ENCODE results near the gene GRIP2. TPM values are rescaled to one million over a fixed set of nuclear protein-coding genes. Genes with fewer than 3 reads are reported as not detected.

GRIP2 gene
- total RNA-seq, 2 experiments from 2014 or later, result not detected

DNA sequence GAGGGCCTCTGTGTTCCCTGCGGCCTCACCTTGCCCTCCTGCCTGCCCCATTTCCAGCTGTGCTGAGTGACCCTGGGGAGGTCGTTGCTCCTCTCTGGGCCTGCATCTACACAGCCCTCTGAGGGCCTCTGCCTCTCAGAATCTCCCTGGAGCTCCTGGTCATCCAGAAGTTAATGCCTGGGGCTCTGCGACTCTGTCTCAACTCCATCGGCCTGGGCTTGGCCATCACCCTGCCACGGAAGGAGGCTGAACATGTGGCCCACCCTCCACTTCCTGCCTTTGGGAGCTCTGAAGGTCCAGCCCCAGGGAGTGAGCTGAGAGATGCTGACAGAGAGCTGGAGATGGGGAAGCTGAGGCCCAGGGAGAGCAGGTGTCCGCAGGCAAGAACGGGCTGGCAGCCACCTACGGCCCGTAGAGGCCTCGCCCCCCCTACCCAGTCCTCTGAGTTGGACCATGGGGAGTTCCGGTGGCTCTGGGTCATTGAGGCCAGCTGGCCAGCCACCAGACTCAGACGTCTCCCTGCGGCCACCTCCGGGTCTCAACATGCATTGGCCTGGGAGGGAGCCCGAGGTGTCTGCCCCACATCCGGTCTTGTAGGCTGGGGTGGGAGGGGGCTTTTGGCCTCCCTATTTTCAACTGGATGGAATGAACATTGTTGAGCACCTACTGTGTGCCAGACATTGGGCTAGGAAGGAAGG is 34.2 kb downstream of the GRIP2 start:
- intact Hi-C loops (cut with DNase I, micrococcal nuclease), result loop anchor here in 1 of 2 experiments (5.0 kb wide), 1 partner anchor 416 kb away; no protein-coding TSS in a partner anchor
- Histone ChIP-seq H3K4me1 (ENCODE audit: insufficient read depth, low read length) (peaks cover 5% of the 10 kb centered on the region), H3K9me3 (ENCODE audit: control insufficient read depth in 1 of 2, insufficient read depth in 1 of 2, low read length in 2 of 2) (peaks cover 9 to 11% of the 10 kb centered on the region in 2 experiments), H3K4me3 (ENCODE audit: low read length) (no peak overlapping the region), H3K27me3 (ENCODE audit: control insufficient read depth in 1 of 2, insufficient read depth in 2 of 2, low read length in 2 of 2) (no peaks in the 10 kb centered on the region), H3K36me3 (ENCODE audit: insufficient read depth, low read length) (no peaks in the 10 kb centered on the region), H3K27ac (ENCODE audit: low read depth in 1 of 2, low read length in 2 of 2) (no peak overlapping the region)
- H3K36me3 Mint-ChIP-seq (ENCODE audit: low read depth), result no peaks in the 10 kb centered on the region
- POLR2A ChIA-PET, result no interaction called here
- no peak overlapping the region for H3K4me3 Mint-ChIP-seq
- H3K4me1 Mint-ChIP-seq (ENCODE audit: low read depth), result peaks cover 5% of the 10 kb centered on the region
- H3K27me3 Mint-ChIP-seq, result no peaks in the 10 kb centered on the region
- H3K9me3 Mint-ChIP-seq, result peaks cover 7% of the 10 kb centered on the region
- no peak overlapping the region for H3K27ac Mint-ChIP-seq
- ATAC-seq (ENCODE audit: poor library complexity) (no peak), DNase-seq (peak in 1 of 14 experiments; percentile 29)
- no peak for TF ChIP-seq CTCF (IDR thresholded peaks at IDR 0.05)
- CTCF ChIA-PET, result no interaction called here

DNA sequence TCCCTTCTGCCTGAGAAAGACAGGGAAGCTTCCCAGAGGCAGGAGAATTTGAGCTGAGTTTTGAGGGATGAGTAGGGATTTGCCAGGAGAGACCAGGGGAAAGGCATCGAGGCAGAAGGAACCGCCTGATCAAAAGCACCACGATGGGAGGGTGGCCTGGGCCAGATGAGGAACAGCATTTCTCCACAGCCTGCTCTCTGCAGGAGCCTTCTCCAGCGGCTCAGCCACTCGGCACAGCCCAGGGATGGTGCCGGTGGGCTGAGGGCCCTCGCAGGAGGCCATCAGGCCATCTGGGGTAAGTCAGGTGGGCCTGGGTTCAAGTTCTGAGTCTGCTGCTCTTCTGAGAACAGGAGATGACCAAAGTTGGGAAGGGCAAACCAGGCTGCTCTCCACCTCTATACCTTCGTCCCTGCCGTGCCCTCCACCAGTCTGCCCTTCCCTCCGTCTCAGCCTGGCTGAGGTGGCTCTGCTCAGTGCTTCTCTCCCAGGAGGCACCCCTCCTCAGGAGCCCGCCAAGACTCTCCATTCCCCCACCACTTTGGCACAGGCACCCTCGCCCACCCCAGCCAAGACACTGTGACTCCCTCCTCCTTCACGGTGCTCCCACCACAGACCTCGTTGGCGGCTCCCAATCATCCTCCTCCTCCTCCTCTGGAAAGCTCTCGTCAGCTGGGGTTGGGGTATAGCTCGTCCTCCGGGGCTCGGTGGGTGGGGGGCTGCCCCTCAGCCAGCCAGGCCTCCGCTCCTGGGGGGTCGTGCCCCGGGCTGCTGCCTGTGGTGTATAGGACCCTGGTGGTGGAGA is 34.9 kb downstream of the GRIP2 start:
- Histone ChIP-seq H3K4me3 (ENCODE audit: low read length) (no peak overlapping the region), H3K36me3 (ENCODE audit: insufficient read depth, low read length) (no peaks in the 10 kb centered on the region), H3K4me1 (ENCODE audit: insufficient read depth, low read length) (peaks cover 5% of the 10 kb centered on the region), H3K27me3 (ENCODE audit: control insufficient read depth in 1 of 2, insufficient read depth in 2 of 2, low read length in 2 of 2) (no peaks in the 10 kb centered on the region), H3K9me3 (ENCODE audit: control insufficient read depth in 1 of 2, insufficient read depth in 1 of 2, low read length in 2 of 2) (peaks cover 9 to 11% of the 10 kb centered on the region in 2 experiments), H3K27ac (ENCODE audit: low read depth in 1 of 2, low read length in 2 of 2) (no peak overlapping the region)
- TF ChIP-seq CTCF (IDR thresholded peaks at IDR 0.05), result no peak
- intact Hi-C loops (cut with DNase I, micrococcal nuclease), result loop anchor here in 1 of 2 experiments (5.0 kb wide), 1 partner anchor 417 kb away; no protein-coding TSS in a partner anchor
- Mint-ChIP-seq H3K4me1 (ENCODE audit: low read depth) (peaks cover 5% of the 10 kb centered on the region), H3K36me3 (ENCODE audit: low read depth) (no peaks in the 10 kb centered on the region), H3K9me3 (peaks cover 9% of the 10 kb centered on the region), H3K27me3 (no peaks in the 10 kb centered on the region), H3K27ac (no peak overlapping the region), H3K4me3 (no peak overlapping the region)
- POLR2A ChIA-PET, result no interaction called here
- DNase-seq (peak in 1 of 14 experiments; percentile 31), ATAC-seq (ENCODE audit: poor library complexity) (no peak)
- CTCF ChIA-PET, result no interaction called here

DNA sequence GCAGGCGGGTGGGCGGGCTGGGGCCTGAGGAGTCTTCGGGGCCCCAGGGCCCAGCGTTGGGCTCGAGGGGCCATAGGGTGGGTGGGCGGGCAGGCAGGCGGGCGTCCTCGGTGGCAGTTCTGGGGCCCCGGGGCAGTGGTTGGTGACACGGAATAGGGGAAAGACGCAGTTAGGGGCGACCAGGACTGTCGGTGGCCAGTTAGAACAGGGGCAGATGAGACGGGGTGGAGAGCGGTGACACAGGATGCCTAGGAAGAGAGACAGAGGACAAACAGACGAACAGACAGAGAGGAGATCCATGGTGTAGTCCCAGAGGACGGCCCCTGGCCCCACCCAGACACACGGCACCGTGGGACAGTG is 36.5 kb downstream of the GRIP2 start:
- Histone ChIP-seq H3K9me3 (ENCODE audit: control insufficient read depth in 1 of 2, insufficient read depth in 1 of 2, low read length in 2 of 2) (peaks cover 11 to 14% of the 10 kb centered on the region in 2 experiments), H3K27ac (ENCODE audit: low read depth in 1 of 2, low read length in 2 of 2) (no peak overlapping the region), H3K4me1 (ENCODE audit: insufficient read depth, low read length) (peaks cover under 1% of the 10 kb centered on the region), H3K27me3 (ENCODE audit: control insufficient read depth in 1 of 2, insufficient read depth in 2 of 2, low read length in 2 of 2) (no peaks in the 10 kb centered on the region), H3K36me3 (ENCODE audit: insufficient read depth, low read length) (no peaks in the 10 kb centered on the region), H3K4me3 (ENCODE audit: low read length) (no peak overlapping the region)
- intact Hi-C loops (cut with DNase I, micrococcal nuclease), result no loop called here
- H3K4me1 Mint-ChIP-seq (ENCODE audit: low read depth), result peaks cover 5% of the 10 kb centered on the region
- no peaks in the 10 kb centered on the region for H3K36me3 Mint-ChIP-seq (ENCODE audit: low read depth)
- peaks cover 11% of the 10 kb centered on the region for H3K9me3 Mint-ChIP-seq
- no peaks in the 10 kb centered on the region for H3K27me3 Mint-ChIP-seq
- DNase-seq (no peak), ATAC-seq (ENCODE audit: poor library complexity) (no peak)
- H3K27ac Mint-ChIP-seq, result no peak overlapping the region
- H3K4me3 Mint-ChIP-seq, result no peak overlapping the region
- TF ChIP-seq CTCF (IDR thresholded peaks at IDR 0.05), result no peak
- CTCF ChIA-PET, result no interaction called here
- POLR2A ChIA-PET, result no interaction called here
